Measurements from ENCODE around the gene UCK2.

UCK2 gene

DNA sequence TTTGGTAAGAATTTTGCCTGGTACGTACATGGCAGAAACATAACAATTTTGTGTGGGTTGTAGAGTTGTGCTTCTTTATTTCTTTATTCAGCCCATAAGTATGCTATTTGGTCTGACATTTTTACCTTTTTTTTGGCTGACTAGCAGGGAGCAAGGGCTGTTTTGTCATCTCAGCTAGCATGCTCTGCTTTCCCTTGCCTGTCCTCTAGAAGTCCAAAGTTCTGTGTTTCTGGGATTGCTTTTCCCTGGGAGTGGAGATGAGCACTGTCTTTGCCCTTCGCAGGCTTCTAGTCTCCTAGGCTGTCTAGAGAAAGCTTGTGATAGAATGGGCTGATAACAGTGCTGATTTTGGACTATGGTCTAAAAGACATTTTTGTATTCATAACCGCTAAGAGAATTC lies 7.5 kb downstream of the UCK2 start:
- no peak for DNase-seq

GRCh38 chr1:165836664-165837482 lies 9.5 kb downstream of the UCK2 start:
- DNase-seq = no peak

GRCh38 chr1:165837838-165838364 lies 10.5 kb downstream of the UCK2 start:
- no peak for DNase-seq

DNA sequence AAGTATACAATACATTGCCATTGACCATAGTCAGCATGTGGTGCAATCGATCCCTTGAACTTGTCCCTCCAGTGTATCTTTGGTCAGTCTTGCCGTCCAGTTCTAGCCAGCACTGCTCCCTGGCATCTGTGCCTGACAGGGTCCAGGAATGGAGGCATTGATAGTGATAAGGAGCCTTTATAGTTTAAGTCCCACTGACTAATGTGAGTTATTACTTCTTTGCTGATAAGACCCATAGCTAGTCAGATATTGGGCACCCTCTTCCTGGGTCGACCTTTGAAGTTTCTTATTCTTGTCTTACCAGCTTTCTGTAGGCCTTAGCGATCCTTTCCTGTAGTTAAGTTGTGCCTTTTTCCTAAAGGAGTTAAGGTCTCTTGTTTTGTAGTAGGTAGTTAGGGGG lies 13.0 kb downstream of the UCK2 start:
- no peak for DNase-seq

GRCh38 chr1:165841582-165842017 lies 14.2 kb downstream of the UCK2 start:
- no peak for DNase-seq

- DNase-seq = no peak
Observed at GRCh38 chr1:165842023-165842670, 14.7 kb downstream of the UCK2 start.

GRCh38 chr1:165842671-165843129 lies 15.3 kb downstream of the UCK2 start:
- no peak for DNase-seq

DNA sequence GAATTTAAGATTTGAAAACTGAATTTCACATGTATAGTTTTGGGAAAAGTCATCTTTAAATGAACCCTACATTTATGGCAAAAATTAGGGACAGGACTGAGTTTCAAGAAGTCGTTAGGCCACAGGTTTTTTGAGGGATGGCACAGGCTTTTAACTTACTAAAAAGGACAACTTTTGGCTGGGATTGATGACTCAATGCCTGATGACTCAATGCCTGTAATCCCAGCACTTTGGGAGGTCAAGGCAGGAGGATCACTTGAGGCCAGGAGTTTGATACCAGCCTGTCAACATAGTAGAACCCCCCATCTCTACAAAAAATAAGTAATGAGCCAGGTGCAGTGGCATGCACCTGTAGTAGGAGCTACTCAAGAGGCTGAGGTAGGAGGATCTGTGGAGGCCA lies 15.9 kb downstream of the UCK2 start:
- DNase-seq = no peak

DNA sequence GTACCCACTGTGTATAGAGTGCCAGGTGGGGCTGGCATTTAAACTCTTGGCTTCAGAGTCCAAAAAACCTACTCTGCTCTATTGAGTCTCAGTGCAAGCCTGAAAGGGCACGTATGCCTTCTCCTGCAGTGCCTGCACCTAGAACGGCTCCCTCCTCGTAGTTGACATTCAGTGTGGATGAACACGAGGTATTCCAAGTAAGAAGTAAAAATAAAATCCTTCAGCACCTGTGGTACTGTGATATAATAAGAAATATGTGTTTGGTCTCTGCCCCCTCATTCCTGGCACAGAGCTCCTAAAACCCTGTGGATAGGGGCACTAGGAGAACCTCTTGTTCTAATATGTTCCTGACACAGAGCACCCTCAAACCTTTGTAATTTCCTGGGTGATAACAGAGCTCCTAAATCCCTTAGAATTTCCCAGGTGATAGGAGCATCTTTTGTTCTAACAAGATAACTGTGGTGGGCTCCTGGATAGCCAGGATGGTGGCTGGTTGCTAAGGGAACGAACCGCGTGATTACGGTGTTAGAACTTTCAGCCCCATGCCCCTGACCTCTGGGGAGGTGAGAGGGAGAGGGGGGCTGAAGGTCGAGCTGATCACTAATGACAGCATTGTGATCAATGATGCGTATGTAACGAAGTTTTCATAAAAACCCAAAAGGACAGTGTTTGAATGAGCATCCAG lies 16.8 kb downstream of the UCK2 start:
- DNase-seq = no peak

- no peak for DNase-seq
Observed at GRCh38 chr1:165844933-165845332, 17.5 kb downstream of the UCK2 start.

GRCh38 chr1:165845569-165845968 lies 18.2 kb downstream of the UCK2 start:
- no peak for DNase-seq

GRCh38 chr1:165845992-165846748 lies 18.8 kb downstream of the UCK2 start:
- DNase-seq = no peak

DNA sequence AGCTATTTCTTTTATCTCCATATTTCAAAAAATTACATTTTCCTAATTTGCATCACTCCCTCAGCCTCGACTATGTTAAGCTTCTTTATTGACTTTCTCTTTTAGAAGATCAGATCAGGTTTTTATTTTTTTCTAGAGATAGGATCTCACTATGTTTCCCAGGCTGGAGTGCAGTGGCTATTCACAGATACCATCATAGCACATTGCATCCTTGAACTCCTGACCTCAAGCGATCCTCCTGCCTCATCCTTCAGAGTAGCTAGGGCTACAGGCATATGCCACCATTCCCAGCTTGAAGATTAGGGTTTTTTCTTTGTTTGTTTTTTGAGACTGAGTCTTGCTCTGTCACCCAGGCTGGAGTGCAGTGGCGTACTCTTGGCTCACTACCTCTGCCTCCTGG lies 20.1 kb downstream of the UCK2 start:
- DNase-seq = no peak

DNA sequence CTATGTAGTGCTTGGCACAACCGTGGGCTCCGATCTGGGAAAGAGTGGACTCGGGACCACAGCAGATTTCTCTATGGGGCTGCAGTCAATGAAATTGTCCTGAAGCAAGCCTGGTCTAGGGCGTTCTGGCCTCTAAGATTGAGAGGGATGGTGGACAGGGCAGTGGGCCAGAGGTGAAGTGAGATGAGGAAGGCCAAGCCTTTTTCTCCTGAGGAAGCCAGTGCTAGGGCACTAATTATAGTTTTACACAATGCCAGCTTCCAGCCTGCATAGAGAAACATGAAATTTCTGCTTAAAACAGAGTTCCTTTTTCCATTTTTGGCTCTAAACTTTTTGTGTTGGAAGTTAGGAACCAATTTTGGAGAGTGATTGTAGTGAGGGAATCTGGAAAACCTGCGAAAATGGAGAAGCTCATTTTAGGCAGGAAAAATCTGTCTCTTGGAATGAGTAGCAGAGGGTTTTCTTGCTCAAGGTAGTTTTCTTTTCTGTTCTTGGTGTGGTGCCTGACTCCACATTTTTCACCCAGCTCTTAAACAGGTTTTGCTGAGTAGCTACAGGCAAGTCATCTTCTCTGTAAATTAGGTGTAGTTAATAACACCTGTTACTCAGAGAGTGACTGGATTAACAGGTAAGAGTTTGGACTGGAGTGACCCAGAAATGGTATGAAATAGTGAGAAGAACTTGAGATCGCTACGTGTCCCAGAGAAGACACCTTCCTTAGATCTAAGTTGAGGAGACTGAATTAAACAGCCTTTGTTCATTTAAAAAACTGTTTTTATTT lies 22.1 kb downstream of the UCK2 start:
- DNase-seq = no peak

DNA sequence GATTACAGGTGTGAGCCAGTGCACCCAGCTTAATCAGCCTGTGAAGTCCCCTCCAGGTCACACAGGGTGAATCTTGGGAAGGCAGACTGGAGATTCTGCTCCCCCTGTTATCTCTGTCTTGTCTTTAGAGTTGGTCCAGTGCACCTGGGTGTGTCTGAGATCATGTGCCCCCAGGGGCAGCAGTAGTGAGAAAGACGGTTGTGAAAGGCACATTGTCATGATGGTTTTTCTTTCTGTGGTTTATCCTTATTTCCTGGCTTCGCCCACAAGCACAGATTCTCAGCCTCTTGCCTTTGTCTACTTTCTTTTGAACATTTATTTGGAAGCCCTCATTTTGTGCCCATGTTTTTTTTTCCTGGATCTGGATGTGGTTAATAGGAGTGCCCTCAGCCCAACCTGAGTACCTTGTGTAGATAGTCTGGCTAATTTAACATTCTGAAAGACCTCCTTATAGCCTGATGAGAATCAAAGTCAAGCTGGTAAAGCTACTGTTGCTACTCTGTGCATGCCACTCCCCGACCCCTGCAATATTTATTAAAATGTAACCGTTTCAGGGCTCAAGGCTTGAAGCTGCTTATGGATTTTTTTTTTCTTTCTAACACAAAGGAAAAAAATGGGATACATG lies 23.7 kb downstream of the UCK2 start:
- DNase-seq = no peak

- DNase-seq = no peak
Observed at GRCh38 chr1:165852871-165853270, 25.5 kb downstream of the UCK2 start.

GRCh38 chr1:165853528-165854075 lies 26.2 kb downstream of the UCK2 start:
- no peak for DNase-seq

DNA sequence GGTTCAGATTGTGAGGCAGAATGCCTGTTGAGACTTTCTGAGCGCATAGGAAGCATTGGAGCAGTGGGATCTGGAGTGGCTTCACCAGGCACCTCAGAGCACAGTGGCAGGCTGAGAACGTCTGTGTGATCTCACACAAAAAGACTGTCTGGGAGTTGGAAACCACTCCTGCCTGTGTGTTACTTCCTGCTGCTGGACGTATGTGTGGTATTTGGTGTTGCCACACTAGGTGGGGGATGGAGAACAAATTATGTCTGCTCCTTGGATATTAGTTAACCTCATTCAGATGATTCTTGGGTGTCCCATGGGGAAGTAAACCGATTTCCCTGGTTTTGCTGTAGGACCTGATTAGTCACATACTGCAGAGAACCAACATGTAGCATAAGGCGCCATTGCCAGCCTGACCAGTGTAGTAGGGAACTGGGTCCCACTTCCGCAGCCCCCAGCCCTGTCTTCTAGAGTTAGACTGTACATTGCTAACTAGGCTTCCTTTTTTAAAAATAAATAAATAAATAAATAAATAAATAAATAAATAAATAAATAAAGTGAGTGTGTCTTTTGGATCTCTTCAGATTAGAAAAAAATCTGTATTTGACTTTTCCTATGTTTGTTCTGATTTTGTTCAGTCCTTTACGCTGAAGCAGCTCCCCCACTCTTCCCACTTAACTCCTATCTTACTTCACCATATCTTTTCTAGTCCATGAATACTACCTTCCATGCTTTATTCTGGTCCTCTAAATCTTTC lies 26.9 kb downstream of the UCK2 start:
- no peak for DNase-seq

- no peak for DNase-seq
Observed at GRCh38 chr1:165855010-165855838, 27.8 kb downstream of the UCK2 start.
